ENCODE results near the gene S100A7A.

DNA sequence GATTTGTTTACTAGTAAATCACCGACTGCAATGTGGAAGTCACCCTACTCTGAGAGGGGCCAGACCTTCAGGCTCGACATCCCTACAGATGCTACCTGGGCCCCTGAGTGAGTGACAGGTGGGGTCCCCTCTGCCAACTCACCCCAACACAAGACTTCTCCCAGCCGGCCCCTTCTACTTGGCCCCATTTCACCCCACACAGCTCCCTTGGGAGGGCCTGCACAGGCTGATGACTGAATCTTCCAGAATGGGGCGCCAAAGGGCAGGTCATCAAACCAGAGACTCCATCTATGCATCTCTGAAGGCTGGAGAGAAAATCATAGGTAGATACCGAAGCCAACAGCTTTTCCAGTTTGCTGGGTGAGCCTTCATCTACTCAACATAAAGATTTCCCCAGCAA is 16.1 kb upstream of the S100A7A start:
- TF ChIP-seq, protein P1, sequence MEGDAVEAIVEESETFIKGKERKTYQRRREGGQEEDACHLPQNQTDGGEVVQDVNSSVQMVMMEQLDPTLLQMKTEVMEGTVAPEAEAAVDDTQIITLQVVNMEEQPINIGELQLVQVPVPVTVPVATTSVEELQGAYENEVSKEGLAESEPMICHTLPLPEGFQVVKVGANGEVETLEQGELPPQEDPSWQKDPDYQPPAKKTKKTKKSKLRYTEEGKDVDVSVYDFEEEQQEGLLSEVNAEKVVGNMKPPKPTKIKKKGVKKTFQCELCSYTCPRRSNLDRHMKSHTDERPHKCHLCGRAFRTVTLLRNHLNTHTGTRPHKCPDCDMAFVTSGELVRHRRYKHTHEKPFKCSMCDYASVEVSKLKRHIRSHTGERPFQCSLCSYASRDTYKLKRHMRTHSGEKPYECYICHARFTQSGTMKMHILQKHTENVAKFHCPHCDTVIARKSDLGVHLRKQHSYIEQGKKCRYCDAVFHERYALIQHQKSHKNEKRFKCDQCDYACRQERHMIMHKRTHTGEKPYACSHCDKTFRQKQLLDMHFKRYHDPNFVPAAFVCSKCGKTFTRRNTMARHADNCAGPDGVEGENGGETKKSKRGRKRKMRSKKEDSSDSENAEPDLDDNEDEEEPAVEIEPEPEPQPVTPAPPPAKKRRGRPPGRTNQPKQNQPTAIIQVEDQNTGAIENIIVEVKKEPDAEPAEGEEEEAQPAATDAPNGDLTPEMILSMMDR (IDR thresholded peaks at IDR 0.05): no peak
- no peak for TF ChIP-seq POLR2A (IDR thresholded peaks at IDR 0.05)

Data from Peyer's patch (tissue), 4 donors.